ENCODE measurements around the gene ZNF121.
"Not testable (repeated sequence)": the region's sequence is repeated elsewhere in the genome, so short reads cannot be mapped to it uniquely, and the experiment has no call there.

Gene ZNF121

GRCh38 chr19:9584073-9584833, at the start of gene ZNF121:
TSS of gene ZNF121 (minus strand) at chr19:9584504. CDS start at chr19:9568097, 16,407 bp downstream.
- peak; percentile 71 for DNase-seq (ENCODE audit: low read depth)

GRCh38 chr19:9627856-9628255, 43.6 kb upstream of the ZNF121 start:
- no peak for DNase-seq (ENCODE audit: low read depth)

GRCh38 chr19:9622531-9622930, 38.2 kb upstream of the ZNF121 start:
- no peak for DNase-seq (ENCODE audit: low read depth)

- peak; percentile 87 for DNase-seq (ENCODE audit: low read depth)
These were observed 37.1 kb upstream of the ZNF121 start, which contains the start of gene ZNF561 for GRCh38 chr19:9621156-9622037. TSS of gene ZNF561 (minus strand) at chr19:9621232. CDS start at chr19:9619456, 1,776 bp downstream.

GRCh38 chr19:9620842-9621155, 36.5 kb upstream of the ZNF121 start:
- DNase-seq (ENCODE audit: low read depth), result no peak

GRCh38 chr19:9615844-9616243, 31.5 kb upstream of the ZNF121 start:
- no peak for DNase-seq (ENCODE audit: low read depth)

GRCh38 chr19:9610484-9611113, 26.3 kb upstream of the ZNF121 start:
- DNase-seq (ENCODE audit: low read depth), result no peak

GRCh38 chr19:9608912-9609311, 24.6 kb upstream of the ZNF121 start:
- DNase-seq (ENCODE audit: low read depth), result no peak

- DNase-seq (ENCODE audit: low read depth), result peak; percentile 62
These were observed 12.7 kb upstream of the ZNF121 start for GRCh38 chr19:9597027-9597426.

- peak; percentile 49 for DNase-seq (ENCODE audit: low read depth)
These were observed 2.5 kb upstream of the ZNF121 start for GRCh38 chr19:9586764-9587163.

- DNase-seq (ENCODE audit: low read depth), result not testable (repeated sequence)
These were observed 2.1 kb downstream of the ZNF121 start for GRCh38 chr19:9582081-9582725.

- DNase-seq (ENCODE audit: low read depth), result no peak
These were observed 3.6 kb downstream of the ZNF121 start for GRCh38 chr19:9580728-9581127.

- DNase-seq (ENCODE audit: low read depth), result no peak
These were observed 14.0 kb downstream of the ZNF121 start for GRCh38 chr19:9570255-9570654.

GRCh38 chr19:9566729-9567128, 17.6 kb downstream of the ZNF121 start:
- no peak for DNase-seq (ENCODE audit: low read depth)

- DNase-seq (ENCODE audit: low read depth), result peak; percentile 12
These were observed 18.2 kb downstream of the ZNF121 start for GRCh38 chr19:9565900-9566705.

GRCh38 chr19:9552536-9553274, 31.6 kb downstream of the ZNF121 start:
- no peak for DNase-seq (ENCODE audit: low read depth)

GRCh38 chr19:9547870-9548269, 36.4 kb downstream of the ZNF121 start:
- DNase-seq (ENCODE audit: low read depth), result no peak

GRCh38 chr19:9541281-9541680, 43.0 kb downstream of the ZNF121 start:
- not testable (repeated sequence) for DNase-seq (ENCODE audit: low read depth)

GRCh38 chr19:9539921-9540320, 44.4 kb downstream of the ZNF121 start:
- not testable (repeated sequence) for DNase-seq (ENCODE audit: low read depth)

GRCh38 chr19:9539201-9539600, 45.1 kb downstream of the ZNF121 start:
- DNase-seq (ENCODE audit: low read depth), result not testable (repeated sequence)
